KMS-11 (cell line): Measurements from ENCODE around the gene HPN.

Experiments
- H2AFZ ChIP-seq: fragments of 200-600 bp; sonication (generic); 2 replicates; pipeline ENCODE4 v1.6.1; 2016; ENCODE audit warnings: antibody characterized with exemption, mixed run types, low read depth
- H3K27ac ChIP-seq: fragments of 200-600 bp; sonication (generic); 2 replicates; pipeline ENCODE4 v1.6.1; 2016; ENCODE audit warnings: mild to moderate bottlenecking, mixed run types
- H3K27me3 ChIP-seq: fragments of 200-600 bp; sonication (generic); 2 replicates; pipeline ENCODE4 v1.6.1; 2017; ENCODE audit warnings: mild to moderate bottlenecking, low read depth, mixed run types, moderate library complexity; ENCODE audit not compliant: insufficient read depth
- H3K36me3 ChIP-seq: fragments of 200-600 bp; sonication (generic); 2 replicates; pipeline ENCODE4 v1.6.1; 2017; ENCODE audit warnings: mild to moderate bottlenecking, mixed run types; ENCODE audit not compliant: insufficient read depth
- H3K4me1 ChIP-seq: fragments of 200-600 bp; sonication (generic); 2 replicates; pipeline ENCODE4 v1.6.1; 2016; ENCODE audit warnings: mild to moderate bottlenecking, low read depth, mixed run types; ENCODE audit not compliant: poor library complexity, severe bottlenecking
- H3K4me2 ChIP-seq: fragments of 200-600 bp; sonication (generic); 2 replicates; pipeline ENCODE4 v1.7.0; 2016; ENCODE audit warnings: mild to moderate bottlenecking, mixed run types
- H3K4me3 ChIP-seq: fragments of 200-600 bp; sonication (generic); IDR thresholded peaks from 2 replicates; pipeline ENCODE4 v1.6.1; 2017; ENCODE audit warnings: low read depth, low read length, mixed read lengths; ENCODE audit not compliant: insufficient read depth
- H3K79me2 ChIP-seq: fragments of 200-600 bp; sonication (generic); 2 replicates; pipeline ENCODE4 v1.6.1; 2016; ENCODE audit warnings: low read depth, mixed run types; ENCODE audit not compliant: insufficient read depth
- H3K9ac ChIP-seq: fragments of 200-600 bp; sonication (generic); 2 replicates; pipeline ENCODE4 v1.6.1; 2016; ENCODE audit warnings: mild to moderate bottlenecking, mixed run types
- H4K20me1 ChIP-seq: fragments of 200-600 bp; sonication (generic); 2 replicates; pipeline ENCODE4 v1.6.1; 2016; ENCODE audit warnings: mild to moderate bottlenecking, mixed run types; ENCODE audit not compliant: insufficient read depth
- TF ChIP-seq, protein P1 (sequence below): fragments of 200-600 bp; sonication (generic); conservative IDR thresholded peaks from 2 replicates; pipeline ENCODE4 v1.6.1; 2017; ENCODE audit warnings: low read depth, mild to moderate bottlenecking, antibody characterized with exemption, low read length, moderate library complexity, mixed read lengths

Gene HPN

DNA sequence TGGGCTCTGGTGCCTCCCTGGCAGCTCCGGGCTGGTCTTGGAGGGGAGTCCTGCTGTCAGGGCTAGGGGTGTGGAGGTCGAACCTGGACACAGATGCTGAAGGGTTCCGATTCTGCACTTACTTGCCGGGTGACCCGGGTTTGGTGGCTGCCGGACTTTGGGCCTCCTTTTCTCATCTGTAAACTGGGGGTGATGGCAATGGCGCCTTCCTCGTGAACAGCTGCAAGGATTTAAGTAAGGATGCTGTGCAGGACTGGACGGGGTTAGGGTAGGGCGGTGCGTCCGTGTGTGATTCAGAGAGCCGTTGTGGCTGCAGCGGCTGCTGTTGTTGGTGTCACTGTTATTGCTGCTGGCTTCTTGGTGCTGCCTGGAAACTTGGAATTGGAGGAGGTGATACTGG is 2.4 kb downstream of the HPN start:
- no peaks in the 10 kb centered on the region for H4K20me1 ChIP-seq
- no peak overlapping the region for H2AFZ ChIP-seq
- H3K4me1 ChIP-seq: no peaks in the 10 kb centered on the region
- no peaks in the 10 kb centered on the region for H3K36me3 ChIP-seq
- H3K27me3 ChIP-seq: peaks cover 12% of the 10 kb centered on the region; the same call in 1 of the 2 replicates
- TF ChIP-seq, protein P1, sequence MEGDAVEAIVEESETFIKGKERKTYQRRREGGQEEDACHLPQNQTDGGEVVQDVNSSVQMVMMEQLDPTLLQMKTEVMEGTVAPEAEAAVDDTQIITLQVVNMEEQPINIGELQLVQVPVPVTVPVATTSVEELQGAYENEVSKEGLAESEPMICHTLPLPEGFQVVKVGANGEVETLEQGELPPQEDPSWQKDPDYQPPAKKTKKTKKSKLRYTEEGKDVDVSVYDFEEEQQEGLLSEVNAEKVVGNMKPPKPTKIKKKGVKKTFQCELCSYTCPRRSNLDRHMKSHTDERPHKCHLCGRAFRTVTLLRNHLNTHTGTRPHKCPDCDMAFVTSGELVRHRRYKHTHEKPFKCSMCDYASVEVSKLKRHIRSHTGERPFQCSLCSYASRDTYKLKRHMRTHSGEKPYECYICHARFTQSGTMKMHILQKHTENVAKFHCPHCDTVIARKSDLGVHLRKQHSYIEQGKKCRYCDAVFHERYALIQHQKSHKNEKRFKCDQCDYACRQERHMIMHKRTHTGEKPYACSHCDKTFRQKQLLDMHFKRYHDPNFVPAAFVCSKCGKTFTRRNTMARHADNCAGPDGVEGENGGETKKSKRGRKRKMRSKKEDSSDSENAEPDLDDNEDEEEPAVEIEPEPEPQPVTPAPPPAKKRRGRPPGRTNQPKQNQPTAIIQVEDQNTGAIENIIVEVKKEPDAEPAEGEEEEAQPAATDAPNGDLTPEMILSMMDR: no peak
- no peak overlapping the region for H3K4me2 ChIP-seq
- H3K79me2 ChIP-seq: no peaks in the 10 kb centered on the region
- no peak overlapping the region for H3K4me3 ChIP-seq
- H3K9ac ChIP-seq: no peak overlapping the region
- H3K27ac ChIP-seq: no peak overlapping the region

DNA sequence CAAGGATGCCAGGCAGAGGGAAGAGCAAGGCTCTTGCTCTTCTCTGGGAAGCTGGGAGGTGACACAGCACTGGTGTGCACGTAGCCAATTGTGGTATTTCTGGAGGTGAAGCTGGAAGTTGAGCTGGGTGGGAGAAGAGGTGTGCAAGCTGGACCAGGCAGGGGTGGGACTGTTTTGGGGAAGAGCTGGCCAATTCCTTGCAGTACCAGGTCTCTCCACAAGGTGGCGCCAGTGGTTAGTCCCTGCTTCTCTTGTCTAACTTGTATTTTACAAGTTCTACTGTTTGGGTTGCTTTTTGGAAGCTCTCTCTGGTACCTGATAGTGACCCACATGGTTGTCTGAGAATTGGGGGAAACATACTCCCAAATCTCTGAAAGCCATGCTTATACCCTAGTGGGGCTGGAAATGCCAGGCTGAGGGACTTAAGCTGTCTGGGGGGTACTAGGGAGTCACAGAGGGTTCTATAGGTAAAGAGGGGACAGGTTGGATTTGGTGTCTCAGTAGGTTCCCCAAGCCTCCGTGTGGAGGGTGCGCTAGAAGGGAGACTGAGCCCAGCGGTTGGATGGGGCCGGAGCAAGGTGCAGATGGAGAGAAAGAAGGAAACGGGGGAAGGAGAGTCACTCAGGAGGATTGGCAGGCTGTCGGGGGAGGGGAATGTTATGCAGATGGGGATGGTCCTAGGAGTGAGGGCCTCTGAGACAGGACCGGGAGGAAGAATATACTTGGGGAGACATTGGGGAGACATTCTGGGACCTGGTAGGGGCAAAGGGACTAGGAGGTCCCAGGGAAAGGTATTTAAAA is 3.0 kb downstream of the HPN start:
- no peak overlapping the region for H3K4me3 ChIP-seq
- H3K79me2 ChIP-seq: no peaks in the 10 kb centered on the region
- TF ChIP-seq, protein P1: peak; percentile 85
- no peak overlapping the region for H2AFZ ChIP-seq
- no peak overlapping the region for H3K27ac ChIP-seq
- peaks cover 12% of the 10 kb centered on the region; the same call in 1 of the 2 replicates for H3K27me3 ChIP-seq
- H3K9ac ChIP-seq: no peak overlapping the region
- H3K36me3 ChIP-seq: no peaks in the 10 kb centered on the region
- H3K4me1 ChIP-seq: no peaks in the 10 kb centered on the region
- H3K4me2 ChIP-seq: no peak overlapping the region
- no peaks in the 10 kb centered on the region for H4K20me1 ChIP-seq

DNA sequence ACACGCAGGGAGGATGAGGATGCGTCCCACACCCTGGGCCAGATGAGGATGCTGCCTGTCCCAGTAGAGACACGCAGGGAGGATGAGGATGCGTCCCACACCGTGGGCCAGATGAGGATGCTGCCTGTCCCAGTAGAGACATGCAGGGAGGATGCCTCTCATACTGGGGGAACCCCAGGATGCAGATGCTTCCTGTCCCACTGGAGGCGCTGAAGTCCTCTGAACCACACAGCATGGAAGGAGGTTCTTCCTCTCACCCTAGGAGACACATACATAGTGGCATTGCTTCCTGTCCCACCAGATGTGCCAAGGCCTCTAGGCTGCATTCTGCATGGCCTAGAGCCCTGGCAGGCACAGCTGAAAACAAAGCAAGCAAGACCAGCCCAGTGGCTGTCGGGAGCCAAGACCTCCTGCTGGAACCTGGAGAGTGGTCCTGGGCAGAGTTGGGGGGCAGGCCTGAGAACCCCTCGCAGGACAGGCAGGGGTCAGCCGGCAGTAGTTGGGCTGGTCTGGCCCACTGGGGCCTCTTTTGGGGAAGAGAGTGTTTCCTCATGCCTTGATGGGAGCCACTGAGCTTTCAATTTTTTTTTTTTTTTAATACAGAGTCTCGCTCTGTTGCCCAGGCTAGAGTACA is 4.3 kb downstream of the HPN start:
- no peak overlapping the region for H3K27ac ChIP-seq
- TF ChIP-seq, protein P1: no peak; the same call in 1 of the 2 replicates
- no peak overlapping the region for H3K9ac ChIP-seq
- H3K4me2 ChIP-seq: no peak overlapping the region
- no peaks in the 10 kb centered on the region for H3K79me2 ChIP-seq
- no peaks in the 10 kb centered on the region for H3K36me3 ChIP-seq
- no peak overlapping the region for H3K4me3 ChIP-seq
- peaks cover 6% of the 10 kb centered on the region; the same call in 1 of the 2 replicates for H3K27me3 ChIP-seq
- H3K4me1 ChIP-seq: no peaks in the 10 kb centered on the region
- H2AFZ ChIP-seq: no peak overlapping the region
- no peaks in the 10 kb centered on the region for H4K20me1 ChIP-seq

DNA sequence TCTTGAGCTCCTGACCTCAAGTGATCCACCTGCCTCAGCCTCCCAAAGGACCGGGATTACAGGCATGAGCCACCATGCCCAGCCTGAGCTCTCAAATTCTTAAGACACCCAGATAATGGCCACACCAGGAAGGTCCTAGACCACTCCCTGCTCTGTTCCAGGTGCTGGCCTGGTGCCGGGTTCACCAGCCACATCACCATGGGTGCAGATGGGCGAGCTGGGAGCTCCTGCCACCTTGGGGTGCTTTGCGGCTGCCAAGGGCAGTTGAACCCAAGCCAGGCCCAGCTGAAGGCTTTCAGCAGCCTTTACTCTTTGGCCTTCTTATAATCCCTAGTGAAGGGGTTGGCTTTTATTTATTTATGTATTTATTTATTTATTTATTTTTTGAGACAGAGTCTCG is 4.9 kb downstream of the HPN start:
- Histone ChIP-seq H3K27me3 (peaks cover 6% of the 10 kb centered on the region; the same call in 1 of the 2 replicates), H4K20me1 (no peaks in the 10 kb centered on the region), H3K4me2 (no peak overlapping the region), H3K4me3 (no peak overlapping the region), H3K36me3 (no peaks in the 10 kb centered on the region), H3K4me1 (no peaks in the 10 kb centered on the region), H3K79me2 (no peaks in the 10 kb centered on the region), H3K9ac (no peak overlapping the region), H3K27ac (no peak overlapping the region), H2AFZ (no peak overlapping the region)
- TF ChIP-seq, protein P1: no peak
